NCI-H526 treated with DMSO at 0.1 percent for 48 hours (cell line): ENCODE data around the gene PAPPA2.
"Not testable (repeated sequence)": the region's sequence is repeated elsewhere in the genome, so short reads cannot be mapped to it uniquely, and the experiment has no call there.

ENCODE experiments used
- DNase-seq: peaks from one replicate; lab custom pipeline; 2025; lab: John Stamatoyannopoulos, UW

The PAPPA2 gene, protein sequence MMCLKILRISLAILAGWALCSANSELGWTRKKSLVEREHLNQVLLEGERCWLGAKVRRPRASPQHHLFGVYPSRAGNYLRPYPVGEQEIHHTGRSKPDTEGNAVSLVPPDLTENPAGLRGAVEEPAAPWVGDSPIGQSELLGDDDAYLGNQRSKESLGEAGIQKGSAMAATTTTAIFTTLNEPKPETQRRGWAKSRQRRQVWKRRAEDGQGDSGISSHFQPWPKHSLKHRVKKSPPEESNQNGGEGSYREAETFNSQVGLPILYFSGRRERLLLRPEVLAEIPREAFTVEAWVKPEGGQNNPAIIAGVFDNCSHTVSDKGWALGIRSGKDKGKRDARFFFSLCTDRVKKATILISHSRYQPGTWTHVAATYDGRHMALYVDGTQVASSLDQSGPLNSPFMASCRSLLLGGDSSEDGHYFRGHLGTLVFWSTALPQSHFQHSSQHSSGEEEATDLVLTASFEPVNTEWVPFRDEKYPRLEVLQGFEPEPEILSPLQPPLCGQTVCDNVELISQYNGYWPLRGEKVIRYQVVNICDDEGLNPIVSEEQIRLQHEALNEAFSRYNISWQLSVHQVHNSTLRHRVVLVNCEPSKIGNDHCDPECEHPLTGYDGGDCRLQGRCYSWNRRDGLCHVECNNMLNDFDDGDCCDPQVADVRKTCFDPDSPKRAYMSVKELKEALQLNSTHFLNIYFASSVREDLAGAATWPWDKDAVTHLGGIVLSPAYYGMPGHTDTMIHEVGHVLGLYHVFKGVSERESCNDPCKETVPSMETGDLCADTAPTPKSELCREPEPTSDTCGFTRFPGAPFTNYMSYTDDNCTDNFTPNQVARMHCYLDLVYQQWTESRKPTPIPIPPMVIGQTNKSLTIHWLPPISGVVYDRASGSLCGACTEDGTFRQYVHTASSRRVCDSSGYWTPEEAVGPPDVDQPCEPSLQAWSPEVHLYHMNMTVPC (N-terminal part only)

GRCh38 chr1:176462674-176463378 lies at the start of gene PAPPA2:
Gene PAPPA2, plus strand, starts transcription at chr1:176463175. Its CDS starts 93,148 bp downstream, at chr1:176556323.
- no peak for DNase-seq

- DNase-seq, result no peak
Observed at GRCh38 chr1:176416777-176417176, 46.2 kb upstream of the PAPPA2 start.

DNA sequence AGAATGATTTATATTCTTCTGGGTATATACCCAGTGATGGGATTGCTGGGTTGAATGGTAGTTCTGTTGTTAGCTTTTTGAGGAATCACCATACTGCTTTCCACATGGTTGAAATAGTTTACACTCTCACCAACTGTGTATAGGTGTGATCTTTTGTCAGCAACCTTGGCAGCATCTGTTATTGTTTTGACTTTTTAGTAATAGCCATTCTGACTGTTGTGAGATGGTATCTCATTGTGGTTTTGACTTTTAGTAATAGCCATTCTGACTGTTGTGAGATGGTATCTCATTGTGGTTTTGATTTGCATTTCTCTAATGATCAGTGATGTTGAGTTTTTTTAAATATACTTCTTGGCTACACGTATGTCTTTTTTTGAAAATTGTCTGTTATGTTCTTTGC lies 43.4 kb upstream of the PAPPA2 start:
- DNase-seq, result peak; percentile 62

- no peak for DNase-seq
Observed at GRCh38 chr1:176434234-176434633, 28.7 kb upstream of the PAPPA2 start.

DNA sequence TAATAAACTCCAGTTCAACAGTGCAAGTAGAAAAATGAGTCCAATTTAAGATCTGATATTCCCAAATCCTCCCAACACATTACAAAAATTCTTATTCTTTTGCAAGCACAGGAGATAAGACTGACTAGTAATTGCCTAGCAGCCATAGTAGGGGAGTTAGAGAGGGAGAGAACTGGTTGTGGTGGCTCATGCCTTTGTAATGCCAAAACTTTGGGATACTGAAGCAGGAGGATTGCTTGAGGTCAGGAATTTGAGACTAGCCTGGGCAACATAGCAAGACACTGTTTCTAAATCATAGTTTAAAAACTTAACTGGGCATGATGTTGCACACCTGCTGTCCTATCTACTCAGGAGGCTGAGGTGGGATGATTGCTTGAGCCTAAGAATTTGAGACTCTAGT lies 26.7 kb upstream of the PAPPA2 start:
- no peak for DNase-seq

DNA sequence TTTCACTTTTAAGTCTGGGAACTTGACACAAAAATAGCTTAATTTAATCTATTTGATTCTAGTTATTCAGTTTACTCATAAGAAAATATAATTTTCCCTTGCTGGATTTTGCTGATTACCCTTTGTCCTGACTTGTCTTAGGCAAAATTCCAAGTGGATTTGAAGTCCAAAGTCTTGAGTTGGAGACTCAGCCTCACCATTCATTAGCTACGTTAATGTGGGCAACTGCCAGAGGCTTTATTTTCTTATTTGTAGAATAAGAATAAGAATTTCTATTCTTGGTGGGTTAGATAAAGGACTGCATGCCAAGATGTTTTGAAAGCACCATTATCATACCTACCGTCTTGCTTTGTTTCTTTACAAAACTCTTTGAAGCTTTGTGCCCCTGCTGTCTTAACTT lies 22.8 kb upstream of the PAPPA2 start:
- no peak for DNase-seq

GRCh38 chr1:176444286-176444685 lies 18.7 kb upstream of the PAPPA2 start:
- no peak for DNase-seq

DNA sequence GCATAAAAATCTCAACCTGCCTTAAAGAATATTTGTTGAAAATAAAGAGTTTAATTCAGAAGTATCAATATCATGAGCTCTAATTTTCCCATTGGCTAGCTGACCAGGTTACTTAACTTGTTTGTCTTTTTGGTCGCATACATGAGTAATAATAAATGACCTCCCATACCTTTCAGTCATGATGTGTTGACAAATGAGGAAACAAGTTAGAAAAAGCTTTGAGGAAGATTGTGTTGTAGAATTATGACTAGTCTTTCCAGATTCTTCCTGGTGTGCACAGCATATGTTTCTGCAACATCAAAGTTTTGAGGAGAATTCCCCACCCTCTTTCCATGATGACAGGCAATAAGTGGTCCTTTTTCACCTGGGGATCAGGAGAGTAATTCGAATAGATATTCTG lies 17.6 kb upstream of the PAPPA2 start:
- no peak for DNase-seq

GRCh38 chr1:176448340-176448739 lies 14.6 kb upstream of the PAPPA2 start:
- no peak for DNase-seq

- DNase-seq, result no peak
Observed at GRCh38 chr1:176450526-176450925, 12.4 kb upstream of the PAPPA2 start.

DNA sequence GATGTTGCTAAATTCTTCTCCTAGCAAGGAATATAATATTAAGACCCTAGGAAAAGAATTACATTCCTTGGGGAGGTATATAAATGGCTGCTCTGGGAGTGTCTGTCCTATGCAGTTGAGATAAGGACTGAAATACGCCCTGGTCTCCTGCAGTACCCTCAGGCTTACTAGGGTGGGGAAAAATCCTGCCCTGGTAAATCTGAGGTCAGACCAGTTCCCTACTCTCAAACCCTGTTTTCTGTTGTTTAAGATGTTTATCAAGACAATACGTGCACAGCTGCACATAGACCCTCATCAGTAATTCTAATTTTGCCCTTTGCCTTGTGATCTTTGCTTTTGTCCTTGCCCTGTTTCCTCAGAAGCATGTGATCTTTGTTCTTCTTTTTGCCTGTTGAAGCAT lies 11.2 kb upstream of the PAPPA2 start:
- not testable (repeated sequence) for DNase-seq

GRCh38 chr1:176456795-176457194 lies 6.2 kb upstream of the PAPPA2 start:
- DNase-seq, result no peak

DNA sequence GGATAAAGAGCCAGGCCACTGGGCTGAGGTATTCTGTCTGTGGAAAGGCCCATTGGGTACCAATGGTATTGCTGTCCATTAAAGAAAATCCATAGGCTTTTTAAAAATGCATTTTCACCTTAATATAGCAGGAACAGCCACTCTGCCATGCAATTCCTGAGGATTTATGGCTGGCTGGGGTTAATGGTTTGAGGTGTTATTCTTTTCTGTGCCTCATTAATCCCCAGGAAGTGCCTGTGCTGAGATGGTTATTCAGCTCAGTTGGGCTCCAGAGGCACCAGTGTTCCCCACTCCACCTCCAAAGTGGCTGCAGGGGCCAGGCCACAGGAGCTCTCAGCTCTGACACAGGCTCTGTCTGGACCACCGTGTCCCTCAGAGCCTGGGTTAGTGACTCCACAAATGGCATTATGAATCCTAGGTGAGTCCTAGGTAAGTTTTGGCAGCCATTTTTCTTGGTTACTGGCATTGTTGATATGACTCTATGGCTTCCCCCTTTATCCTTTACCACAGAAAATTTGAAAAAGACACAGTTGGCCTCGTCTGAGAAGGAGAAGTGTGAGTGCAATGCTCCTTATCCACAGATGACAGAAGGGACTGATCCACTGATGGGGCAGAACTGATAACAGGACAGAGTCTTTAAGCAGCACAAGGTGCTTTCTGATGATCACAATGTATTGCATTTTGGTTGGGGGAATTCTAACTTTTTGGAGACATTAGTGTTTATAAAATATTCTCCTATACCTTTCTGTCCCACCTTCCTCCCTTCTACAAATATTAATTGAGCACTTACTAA lies 2.2 kb upstream of the PAPPA2 start:
- no peak for DNase-seq

DNA sequence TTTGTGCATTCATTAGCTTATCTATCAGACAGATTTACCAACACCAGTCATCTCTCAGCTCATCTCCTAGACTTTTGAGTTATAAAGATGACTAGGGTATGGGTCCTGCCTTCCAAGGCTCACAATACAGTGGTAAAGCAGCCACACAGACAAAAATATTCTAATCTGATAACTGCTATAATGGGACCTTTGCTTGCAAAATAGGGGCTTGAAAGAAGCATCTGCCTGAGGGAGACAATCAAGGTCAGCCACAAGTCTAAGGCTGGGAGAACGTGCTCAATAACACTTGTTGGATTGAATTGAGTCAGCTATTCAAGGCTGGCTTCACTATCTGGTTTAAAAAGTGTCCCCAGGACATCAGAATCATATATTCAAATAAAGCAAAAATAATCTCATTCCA lies 1.4 kb upstream of the PAPPA2 start:
- no peak for DNase-seq

GRCh38 chr1:176466514-176466913 lies 3.5 kb downstream of the PAPPA2 start:
- peak; percentile 57 for DNase-seq

- DNase-seq, result no peak
Observed at GRCh38 chr1:176469450-176470010, 6.6 kb downstream of the PAPPA2 start.

DNA sequence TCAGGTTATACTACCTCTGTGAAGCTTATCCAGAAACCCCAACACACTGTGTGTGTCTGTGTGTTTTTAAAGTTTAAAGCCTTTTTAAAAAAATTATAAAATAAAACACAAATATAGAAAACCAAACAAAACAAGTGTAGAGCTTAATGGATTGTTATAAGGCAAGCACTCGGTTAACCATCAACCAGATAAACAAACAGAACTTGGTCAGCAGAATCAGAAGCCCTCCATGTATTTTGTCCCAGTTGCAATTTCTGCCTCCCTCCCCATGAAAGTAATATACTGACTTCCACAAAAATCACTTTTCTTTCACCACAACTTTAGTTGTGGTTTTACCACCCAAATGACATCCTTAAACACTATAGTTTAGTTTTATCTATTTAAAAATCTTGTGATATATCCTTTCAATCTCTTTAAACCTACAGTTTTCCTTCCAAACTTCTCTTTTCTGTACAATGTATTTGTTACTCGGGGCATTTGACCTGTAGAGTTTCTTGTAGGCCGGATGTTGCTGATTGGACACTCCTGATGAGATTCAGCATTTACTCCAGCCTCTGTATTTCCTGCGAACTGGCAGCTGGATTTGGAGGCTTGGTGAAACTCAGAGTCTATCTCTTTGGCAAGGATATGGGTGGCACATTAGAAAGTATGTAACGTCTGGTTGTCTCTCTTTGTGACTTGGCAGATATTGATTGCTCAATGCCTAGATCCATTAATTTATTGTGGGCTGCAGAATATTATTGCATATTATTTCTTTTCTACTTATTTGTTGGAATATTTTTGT lies 8.6 kb downstream of the PAPPA2 start:
- DNase-seq, result no peak

- no peak for DNase-seq
Observed at GRCh38 chr1:176479971-176480370, 17.0 kb downstream of the PAPPA2 start.

- DNase-seq, result no peak
Observed at GRCh38 chr1:176480750-176481149, 17.8 kb downstream of the PAPPA2 start.

DNA sequence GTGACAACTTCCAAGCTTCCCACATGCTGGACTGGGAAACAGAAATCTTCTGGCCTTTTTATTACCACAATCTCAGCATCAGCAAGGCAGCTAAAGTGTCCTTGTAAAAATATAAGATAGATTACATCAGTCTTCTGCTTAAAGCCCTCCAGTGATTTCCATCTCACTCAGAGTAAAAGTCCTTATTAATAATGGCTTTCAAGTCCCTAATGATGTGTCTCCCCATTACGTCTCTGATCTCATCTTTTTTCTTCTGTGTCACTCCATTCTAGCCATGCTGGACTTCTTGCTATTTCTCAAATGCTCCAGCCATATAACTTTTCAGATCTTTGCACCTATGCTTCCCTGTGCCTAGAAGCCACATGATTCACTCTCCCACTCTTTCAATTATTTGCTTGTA lies 22.1 kb downstream of the PAPPA2 start:
- DNase-seq, result no peak
